NCI-H187 treated with DMSO at 0.1 percent for 48 hours (cell line): Measurements from ENCODE around the gene ANO5.
"Not testable (repeated sequence)": the region's sequence is repeated elsewhere in the genome, so short reads cannot be mapped to it uniquely, and the experiment has no call there.

Experiments used
- DNase-seq: peaks from one replicate; lab custom pipeline; 2025; lab: John Stamatoyannopoulos, UW

ANO5 gene

DNA sequence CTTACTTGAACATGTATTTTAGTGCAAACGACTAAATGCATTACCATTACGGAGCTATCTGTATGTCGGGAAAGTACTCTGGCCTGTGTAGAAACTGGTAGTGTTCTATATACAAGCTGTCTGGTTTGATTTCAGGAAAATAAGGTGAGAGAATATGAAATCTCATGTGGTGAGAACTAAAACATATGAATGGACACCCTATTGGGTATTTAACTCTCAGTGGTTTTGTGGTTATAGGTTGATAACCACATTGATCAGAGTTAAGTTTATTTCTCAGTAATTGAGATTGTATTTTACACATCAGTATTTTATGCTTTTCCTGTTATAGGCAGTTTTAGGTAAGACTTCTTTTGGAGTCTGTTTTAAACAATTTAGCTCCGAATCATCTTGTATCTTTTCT is 10.4 kb downstream of the ANO5 start:
- DNase-seq, result no peak

DNA sequence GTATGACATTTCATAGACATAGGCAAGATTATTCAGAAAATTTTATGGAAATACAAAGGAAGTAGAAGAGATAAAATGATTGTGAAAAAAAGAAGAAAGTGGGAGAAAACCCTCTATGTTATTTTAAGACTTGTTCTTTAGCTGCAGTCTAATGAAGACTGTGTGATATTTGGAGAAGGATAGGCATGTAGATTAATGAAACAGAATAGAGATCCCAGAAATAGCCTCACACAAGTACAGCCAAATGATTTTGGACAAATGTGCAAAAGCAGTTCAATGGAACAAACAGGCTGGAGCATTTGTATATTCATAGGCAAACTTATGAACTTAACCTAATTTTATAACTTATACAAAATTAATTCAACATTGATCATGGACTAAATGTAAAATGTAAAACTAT is 14.3 kb downstream of the ANO5 start:
- no peak for DNase-seq

DNA sequence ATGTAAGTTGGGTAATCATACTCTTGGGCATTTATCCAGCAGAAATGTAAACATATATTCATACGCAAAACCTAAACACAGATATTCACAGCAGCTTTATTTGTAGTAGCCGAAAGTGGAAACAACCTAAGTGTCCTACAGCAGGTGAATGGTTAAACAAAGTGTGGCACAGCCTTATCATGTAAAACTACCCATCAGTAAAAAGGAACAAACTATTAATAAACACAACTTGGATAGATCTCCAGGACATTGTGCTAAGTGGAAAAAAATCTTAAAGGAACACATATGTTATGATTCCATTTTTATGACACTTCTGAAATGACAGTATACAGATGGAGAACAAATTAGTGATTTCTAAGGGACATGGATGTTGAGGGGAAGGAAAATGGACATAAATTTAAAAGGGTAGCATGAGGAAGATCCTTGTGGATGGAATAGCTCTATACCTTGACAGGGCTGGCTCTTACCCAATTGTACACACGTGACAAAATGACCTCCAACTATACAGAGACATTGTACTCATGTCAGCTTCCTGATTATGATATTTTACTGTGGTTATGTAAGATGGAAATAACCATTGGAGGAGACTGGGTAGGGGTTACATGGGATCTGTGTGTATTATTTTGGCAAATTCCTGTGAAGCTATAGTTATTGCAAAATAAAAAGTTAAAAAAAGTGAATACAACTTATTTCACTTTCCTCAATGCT is 15.4 kb downstream of the ANO5 start:
- no peak for DNase-seq

DNA sequence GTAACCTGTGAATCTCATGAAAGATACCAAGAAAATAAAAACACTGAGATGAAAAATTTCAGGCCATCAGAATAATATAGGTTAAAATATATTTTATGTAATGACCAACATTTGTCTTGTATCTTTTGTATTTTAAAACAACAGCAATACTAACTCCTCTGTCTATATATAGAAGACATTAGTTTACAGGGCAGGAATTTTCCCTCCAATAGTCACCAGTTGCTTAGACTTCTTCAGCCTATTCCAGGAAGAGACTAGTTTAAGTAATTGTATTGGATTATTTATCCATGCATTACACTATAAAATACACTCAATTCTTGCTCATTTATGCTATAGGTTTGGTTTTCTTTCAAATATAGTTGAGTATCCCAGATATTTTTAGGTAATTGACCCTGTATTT is 24.1 kb downstream of the ANO5 start:
- no peak for DNase-seq

DNA sequence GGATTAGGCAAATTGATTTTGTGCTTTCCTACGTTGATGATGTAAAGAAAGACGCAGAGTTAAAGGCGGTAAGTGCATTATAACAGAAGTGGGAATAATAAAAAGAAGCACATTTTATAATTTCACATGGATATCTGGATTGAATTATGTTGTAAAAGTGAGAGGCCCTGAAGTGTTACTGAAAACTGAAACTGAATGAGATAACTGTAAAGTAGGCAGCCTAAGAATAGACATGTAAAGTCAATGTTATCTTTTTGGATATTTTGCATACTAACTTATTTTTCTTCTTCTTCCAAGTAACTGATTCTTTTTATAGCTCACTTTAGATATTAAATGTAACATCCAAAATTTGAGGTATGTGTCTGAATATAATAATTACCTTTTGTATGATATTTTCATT is 28.3 kb downstream of the ANO5 start:
- no peak for DNase-seq

DNA sequence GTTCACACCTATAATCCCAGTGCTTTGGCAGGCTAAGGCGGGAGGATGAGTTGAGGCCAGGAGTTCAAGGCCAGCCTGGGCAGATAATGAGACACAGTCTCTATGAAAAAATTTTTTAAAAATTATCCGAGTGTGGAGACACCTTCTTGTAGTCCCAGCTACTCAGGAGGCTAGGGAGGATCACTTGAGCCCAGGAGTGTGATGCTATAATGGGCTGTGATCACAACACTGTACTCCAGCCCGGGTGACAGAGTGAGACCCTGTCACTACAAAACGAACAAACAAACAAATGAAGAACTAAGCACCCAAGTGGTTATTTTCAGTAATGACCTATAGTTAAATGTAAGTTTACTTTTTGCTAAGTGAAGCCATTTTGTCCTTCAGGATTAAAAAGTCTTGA is 32.3 kb downstream of the ANO5 start:
- DNase-seq, result no peak

DNA sequence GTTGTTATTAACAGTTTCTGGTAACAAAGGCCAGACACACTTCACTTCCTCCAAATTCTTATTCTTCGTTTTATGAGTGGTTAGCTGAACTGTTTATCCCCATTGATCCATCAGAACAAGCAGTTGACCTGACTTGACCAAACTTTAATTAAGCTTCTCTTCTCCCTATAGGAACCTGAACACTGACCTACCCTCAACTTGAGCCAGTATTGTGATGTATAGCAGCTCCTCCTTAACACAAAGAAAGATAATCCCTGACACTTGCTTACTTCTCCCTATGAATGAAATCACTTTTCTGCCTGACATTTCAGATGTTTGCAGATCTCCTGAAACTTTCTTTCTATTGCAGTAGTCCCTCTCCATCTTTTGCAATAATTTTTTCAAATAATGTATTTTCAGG is 41.9 kb downstream of the ANO5 start:
- no peak for DNase-seq

DNA sequence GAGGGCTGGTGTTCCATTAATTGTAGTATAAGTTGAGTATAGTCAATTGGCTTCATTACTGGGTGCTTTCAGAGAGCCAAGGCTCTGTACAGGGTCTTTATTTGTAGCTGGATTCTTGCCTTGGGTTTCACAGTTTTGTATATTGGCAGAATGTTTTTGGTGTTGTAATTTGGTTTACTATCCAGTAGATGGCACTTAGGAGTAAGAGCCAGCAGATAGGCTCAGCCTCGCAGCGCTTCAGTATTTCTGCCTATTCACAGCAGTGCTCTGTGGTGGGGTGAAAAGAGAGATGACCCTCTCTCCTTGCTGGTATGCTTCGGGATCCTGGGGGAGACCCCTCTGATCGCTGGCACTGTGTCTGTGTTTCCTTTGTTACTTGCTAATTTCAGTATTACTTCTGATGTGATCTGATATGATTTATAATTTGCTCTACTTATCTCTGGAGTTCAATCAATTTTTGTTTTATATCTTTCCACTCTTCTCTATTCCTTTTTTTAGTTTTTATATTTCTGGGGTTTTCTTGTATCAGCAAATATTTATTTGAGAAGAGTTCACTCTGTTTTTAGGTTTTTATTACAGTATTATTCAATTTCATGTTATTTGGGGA is 52.2 kb downstream of the ANO5 start:
- no peak for DNase-seq

DNA sequence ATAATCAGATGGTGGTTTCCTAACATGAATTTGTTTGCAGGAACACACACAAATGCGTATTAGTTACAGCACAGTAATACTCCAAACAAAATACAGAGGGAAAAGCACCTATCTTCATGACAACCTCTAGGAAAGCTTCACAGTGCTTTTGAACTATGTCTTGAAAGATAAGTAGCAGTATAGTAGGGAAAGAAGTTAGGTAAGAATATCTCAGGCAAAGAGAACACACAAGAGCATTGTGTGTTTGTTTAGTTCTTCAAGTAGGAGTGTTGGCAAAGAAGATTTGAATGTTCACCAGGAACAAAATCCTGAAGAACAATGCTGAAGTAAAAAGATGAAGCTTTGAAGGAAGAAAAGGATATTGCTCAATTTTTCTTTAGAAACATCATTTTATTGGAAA is 54.1 kb downstream of the ANO5 start:
- DNase-seq, result no peak

DNA sequence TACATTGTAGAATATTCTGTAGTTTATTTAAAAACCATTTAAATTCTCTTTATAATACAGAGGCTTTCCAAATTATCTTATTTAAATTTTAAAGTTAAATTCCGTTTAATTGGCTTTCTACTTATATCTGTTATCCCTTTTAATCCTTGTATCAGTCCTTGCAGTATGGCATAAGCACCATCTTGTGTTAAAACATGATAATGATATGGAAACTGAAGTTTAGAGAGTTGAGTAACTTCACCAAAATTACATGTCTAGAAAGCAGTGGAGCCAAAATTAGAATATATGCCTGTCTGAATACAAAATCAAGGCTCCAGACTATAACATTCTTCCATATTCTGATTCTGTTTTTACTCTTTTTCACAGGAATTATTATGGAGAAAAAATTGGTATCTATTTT is 57.0 kb downstream of the ANO5 start:
- no peak for DNase-seq

DNA sequence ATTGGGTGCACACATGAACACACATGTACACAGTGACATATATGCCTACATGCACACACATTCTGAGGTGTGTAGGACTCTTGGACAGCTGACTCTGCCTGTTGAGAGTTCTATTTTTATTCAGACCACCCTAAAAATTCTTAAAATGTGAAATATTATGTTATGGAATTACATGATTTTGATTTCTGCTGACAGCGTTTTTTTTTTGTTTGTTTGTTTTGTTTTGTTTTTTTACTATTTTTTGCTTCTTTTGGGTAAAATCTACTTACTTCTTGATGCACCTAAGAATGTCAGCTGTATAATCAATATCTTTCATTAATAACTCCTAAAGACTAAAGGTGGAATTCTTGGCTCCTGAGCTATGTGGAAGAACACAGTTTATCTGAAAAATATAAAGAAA is 64.0 kb downstream of the ANO5 start:
- no peak for DNase-seq

DNA sequence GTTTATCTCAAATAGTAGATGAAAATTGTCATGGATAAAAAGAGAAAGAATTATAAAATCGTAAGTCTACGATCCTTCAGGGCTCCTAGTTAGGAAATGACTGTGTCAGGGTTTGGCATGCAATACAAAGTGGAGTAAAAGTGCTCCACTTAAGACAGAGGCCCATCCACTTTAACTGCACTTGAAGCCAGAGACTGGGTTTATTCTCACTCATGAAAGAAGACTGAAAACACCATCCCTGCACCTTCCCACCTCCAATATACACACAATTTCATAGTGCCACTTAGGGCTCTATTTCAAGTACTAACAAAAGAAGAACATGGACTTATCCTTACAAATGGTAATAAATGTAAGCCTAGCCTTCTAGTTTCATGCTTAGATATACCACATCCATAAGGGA is 70.7 kb downstream of the ANO5 start:
- DNase-seq, result peak; percentile 92

DNA sequence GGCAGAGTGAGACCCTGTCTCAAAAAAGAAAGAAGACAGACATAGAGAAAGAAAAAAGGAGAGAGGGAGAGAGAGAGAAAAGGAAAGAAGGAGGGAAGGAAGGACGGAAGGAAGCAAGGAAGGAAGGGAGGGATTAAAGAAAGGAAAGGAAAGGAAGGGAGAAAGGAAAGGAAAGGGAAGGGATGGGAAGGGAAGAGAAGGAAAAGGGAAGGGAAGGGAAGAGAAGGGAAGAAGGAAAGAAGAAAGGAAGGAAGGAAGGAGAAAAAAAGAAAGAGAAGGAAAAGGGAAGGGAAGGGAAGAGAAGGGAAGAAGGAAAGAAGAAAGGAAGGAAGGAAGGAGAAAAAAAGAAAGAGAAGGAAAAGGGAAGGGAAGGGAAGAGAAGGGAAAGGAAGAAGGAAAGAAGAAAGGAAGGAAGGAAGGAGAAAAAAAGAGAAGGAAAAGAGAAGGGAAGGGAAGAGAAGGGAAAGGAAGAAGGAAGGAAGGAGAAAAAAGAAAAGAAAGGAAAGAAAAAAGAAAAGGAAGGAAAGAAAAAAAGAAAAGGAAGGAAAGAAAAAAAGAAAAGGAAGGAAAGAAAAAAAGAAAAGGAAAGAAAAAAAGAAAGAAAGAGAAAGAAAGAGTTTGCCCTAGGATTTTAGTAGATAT is 76.2 kb downstream of the ANO5 start:
- DNase-seq, result not testable (repeated sequence)

DNA sequence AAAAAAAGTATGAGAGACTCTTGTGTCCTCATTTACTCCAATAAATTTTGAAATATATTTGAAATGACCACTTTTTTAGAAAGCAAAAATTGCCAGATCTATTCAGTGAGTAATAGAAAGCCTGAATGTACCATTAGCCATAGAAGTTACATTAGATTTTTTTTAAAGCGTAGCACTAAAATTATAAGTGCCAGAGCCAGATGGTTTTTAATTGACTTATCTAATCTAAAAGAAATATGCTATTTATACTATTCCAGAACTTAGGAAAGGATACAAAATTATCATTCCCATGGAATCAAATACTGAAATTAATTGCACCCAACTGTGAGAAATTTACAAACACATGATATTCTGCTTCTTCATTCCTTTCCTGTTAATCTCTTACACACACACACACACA is 80.9 kb downstream of the ANO5 start:
- DNase-seq, result no peak

DNA sequence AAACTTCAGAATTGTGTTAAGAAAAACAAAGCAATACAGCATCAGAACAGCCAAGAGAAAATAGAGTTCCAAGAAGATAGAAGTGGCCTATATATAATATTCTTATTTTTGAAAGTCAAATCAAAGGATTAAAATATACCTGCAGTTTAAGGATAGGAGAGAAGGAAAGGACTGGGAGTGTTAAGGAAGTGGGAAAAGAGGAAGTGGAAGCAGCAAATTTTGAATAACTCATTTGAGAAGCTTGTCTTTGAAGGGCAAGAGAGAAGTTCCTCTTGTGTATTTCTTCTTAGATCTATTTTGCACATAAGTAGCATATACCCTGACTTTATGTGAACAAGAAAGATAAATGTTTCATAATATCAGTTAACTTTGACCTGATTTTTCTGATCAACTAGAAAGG is 82.7 kb downstream of the ANO5 start:
- DNase-seq, result no peak

DNA sequence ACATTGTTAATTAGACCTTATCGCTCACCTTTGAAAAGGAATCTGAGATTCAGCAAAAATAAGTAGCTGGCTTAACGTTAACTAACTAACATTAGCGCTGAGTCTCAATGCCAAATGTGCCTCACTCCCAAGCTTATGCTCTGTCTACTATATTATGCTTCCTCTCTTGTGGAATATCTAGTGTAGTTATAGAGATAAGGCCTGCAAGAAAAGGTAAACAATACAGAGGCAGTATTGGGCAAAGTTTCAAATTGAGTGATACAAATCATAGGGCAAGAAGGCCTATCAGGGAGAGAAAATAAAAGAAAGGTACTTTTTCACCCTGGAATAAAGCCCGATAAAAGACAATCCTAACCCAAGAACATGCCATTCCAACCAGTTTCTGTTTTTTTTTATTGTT is 83.7 kb downstream of the ANO5 start:
- no peak for DNase-seq

DNA sequence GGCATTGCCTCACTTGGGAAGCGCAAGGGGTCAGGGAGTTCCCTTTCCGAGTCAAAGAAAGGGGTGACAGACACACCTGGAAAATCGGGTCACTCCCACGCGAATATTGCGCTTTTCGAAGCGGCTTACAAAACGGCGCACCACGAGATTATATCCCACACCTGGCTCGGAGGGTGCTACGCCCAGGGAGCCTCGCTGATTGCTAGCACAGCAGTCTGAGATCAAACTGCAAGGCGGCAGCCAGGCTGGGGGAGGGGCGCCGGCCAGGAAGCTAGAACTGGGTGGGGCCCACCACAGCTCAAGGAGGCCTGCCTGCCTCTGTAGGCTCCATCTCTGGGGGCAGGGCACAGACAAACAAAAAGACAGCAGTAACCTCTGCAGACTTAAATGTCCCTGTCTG is 92.1 kb downstream of the ANO5 start:
- DNase-seq, result not testable (repeated sequence)

DNA sequence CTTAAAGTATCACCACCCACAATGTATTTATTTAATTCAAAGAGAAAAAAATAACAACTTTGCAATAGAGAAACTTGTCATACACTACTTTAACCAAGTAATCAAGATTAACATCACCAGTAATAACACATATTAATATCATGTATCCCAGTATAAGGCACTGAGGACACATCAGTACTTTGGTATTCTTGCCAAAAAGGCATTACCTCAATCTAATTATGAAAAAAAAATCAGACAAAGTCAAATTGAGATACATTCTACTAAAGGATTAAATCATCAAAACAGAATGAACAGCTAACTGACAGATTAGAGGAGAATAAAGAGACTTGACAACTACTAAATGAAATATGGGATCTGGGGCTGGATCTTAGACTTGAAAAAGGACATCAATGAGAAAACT is 109.5 kb downstream of the ANO5 start:
- DNase-seq, result no peak

DNA sequence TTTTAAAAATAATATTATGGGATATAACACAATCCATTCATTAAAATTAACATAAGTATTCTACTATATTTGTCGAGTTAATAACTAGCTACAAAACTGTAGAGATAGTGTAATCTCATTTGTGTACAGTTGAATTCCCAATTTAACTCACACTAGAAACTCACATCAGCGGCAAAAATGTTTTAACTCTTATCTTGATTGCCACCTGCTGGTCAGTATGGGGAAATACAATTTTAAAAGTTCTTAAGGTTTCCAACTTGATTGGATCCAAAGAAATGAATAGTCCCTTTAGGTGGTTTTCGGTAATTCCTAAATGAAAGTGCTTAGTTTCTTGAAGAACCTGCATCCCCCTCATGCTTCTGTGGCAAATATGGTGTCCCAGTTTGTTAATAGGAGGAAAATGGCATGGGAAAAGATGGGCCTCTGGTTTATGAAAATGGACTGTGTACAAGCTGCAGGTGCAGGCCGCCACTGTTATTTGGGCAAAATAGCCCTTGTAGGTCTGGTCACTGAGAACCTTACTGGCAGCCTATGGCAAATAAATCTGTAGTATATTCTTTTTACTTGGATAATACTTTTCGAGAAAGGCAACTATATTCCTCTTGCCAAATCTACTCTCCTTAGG is 111.6 kb downstream of the ANO5 start:
- peak; percentile 60 for DNase-seq

DNA sequence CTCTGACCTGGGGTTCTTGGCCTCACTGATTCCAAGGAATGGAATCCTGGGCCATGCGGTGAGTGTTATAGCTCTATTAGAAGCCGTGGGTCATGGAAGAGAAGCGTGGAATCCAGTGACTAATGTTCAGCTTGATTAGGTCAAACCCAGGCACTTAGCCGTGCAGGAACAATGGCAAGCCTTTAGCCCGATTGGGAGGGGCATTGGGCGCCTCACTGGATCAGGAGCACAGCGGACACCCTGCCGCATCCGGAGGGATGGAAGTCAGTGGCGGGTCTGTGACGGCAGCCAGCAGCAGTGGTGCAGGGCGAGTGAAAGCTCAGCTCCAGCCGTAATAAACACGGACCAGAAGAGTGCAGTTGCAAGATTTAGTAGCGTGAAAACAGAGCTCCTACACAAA is 124.8 kb downstream of the ANO5 start:
- no peak for DNase-seq

DNA sequence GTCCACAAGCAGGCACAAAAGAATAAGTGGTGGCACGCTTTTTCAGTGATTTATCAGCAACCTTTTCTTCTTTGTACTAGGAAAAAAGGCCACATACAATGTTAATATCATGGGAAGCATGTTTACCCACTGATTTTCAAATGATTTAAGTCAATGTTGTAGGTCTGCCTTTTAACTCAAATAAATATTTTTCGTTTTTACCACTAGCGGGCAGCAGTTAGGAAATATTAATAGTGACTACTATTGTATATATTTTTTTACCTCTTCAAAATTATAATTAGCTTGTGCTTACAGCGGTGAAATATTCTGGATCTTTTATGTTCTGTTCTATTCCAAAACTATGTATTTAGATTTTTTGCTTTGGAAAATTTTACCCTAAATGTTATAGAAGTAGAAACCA is 138.9 kb downstream of the ANO5 start:
- DNase-seq, result no peak
